H9 (cell line): ENCODE results near the gene ZSWIM5. TPM values are rescaled to one million over a fixed set of nuclear protein-coding genes. Genes with fewer than 3 reads are reported as not detected.

Experiments
- DNase-seq: peaks from one replicate; pipeline ENCODE4 v3.0.0-alpha.2; 2017
- H2AFZ ChIP-seq: one replicate; pipeline ENCODE4 v1.6.1; 2013; ENCODE audit warnings: mild to moderate bottlenecking, low read length, control low read depth, moderate library complexity
- H2AK5ac ChIP-seq: 2 replicates; pipeline ENCODE4 v1.6.1; 2013; ENCODE audit warnings: low read length, control low read depth, mixed read lengths; ENCODE audit not compliant: insufficient read length
- H2BK120ac ChIP-seq: one replicate; pipeline ENCODE4 v1.6.1; 2013; ENCODE audit warnings: low read depth, mild to moderate bottlenecking, low read length, control low read depth, inconsistent platforms; ENCODE audit not compliant: poor library complexity, severe bottlenecking
- H2BK12ac ChIP-seq: 2 replicates; pipeline ENCODE4 v1.6.1; 2013; ENCODE audit warnings: low read length, control low read depth, mixed read lengths, low read depth; ENCODE audit not compliant: insufficient read length
- H2BK15ac ChIP-seq: 2 replicates; pipeline ENCODE4 v1.6.1; 2013; ENCODE audit warnings: low read depth, low read length, control low read depth
- H2BK20ac ChIP-seq: one replicate; pipeline ENCODE4 v1.6.1; 2013; ENCODE audit warnings: low read depth, mild to moderate bottlenecking, low read length, control low read depth, inconsistent platforms; ENCODE audit not compliant: poor library complexity, severe bottlenecking
- H2BK5ac ChIP-seq: 2 replicates; pipeline ENCODE4 v1.6.1; 2013; ENCODE audit warnings: low read length, control low read depth, mixed read lengths; ENCODE audit not compliant: insufficient read length
- H3K14ac ChIP-seq: 2 replicates; pipeline ENCODE4 v1.6.1; 2013; ENCODE audit warnings: low read length, control low read depth; ENCODE audit not compliant: insufficient read depth
- H3K18ac ChIP-seq: 2 replicates; pipeline ENCODE4 v1.6.1; 2013; ENCODE audit warnings: low read depth, mild to moderate bottlenecking, mixed read lengths, low read length, control low read depth; ENCODE audit not compliant: insufficient read length
- H3K23ac ChIP-seq: 2 replicates; pipeline ENCODE4 v1.6.1; 2013; ENCODE audit warnings: low read length, control low read depth, mixed read lengths, low read depth; ENCODE audit not compliant: insufficient read length
- H3K23me2 ChIP-seq: 2 replicates; pipeline ENCODE4 v1.6.1; 2013; ENCODE audit warnings: low read depth, mild to moderate bottlenecking, mixed read lengths, low read length, control low read depth; ENCODE audit not compliant: insufficient read length, poor library complexity, severe bottlenecking
- H3K27ac ChIP-seq: 2 replicates; pipeline ENCODE4 v1.5.1; 2013; ENCODE audit warnings: low read length, control low read depth, mixed read lengths, low read depth; ENCODE audit not compliant: insufficient read length
- H3K27me3 ChIP-seq: 2 replicates; pipeline ENCODE4 v1.6.1; 2013; ENCODE audit warnings: low read length, control low read depth, inconsistent platforms; ENCODE audit not compliant: insufficient read depth
- H3K4ac ChIP-seq: 2 replicates; pipeline ENCODE4 v1.6.1; 2013; ENCODE audit warnings: low read depth, mild to moderate bottlenecking, control low read depth, inconsistent platforms, low read length, moderate library complexity
- H3K4me1 ChIP-seq: 2 replicates; pipeline ENCODE4 v1.6.1; 2013; ENCODE audit warnings: low read length, control low read depth, inconsistent platforms; ENCODE audit not compliant: insufficient read depth
- H3K4me2 ChIP-seq: 2 replicates; pipeline ENCODE4 v1.6.1; 2013; ENCODE audit warnings: low read length, control low read depth, mixed read lengths; ENCODE audit not compliant: insufficient read length, insufficient read depth
- H3K56ac ChIP-seq: 2 replicates; pipeline ENCODE4 v1.6.1; 2013; ENCODE audit warnings: low read depth, mild to moderate bottlenecking, mixed read lengths, low read length, control low read depth; ENCODE audit not compliant: insufficient read length
- H3K79me1 ChIP-seq: 2 replicates; pipeline ENCODE4 v1.6.1; 2013; ENCODE audit warnings: low read depth, mild to moderate bottlenecking, moderate library complexity, low read length, control low read depth, inconsistent platforms; ENCODE audit not compliant: insufficient read depth, poor library complexity, severe bottlenecking
- H3K79me2 ChIP-seq: 2 replicates; pipeline ENCODE4 v1.6.1; 2013; ENCODE audit warnings: low read length, control low read depth, inconsistent platforms; ENCODE audit not compliant: insufficient read depth
- H3K9ac ChIP-seq: 2 replicates; pipeline ENCODE4 v1.6.1; 2013; ENCODE audit warnings: low read length, control low read depth, mixed read lengths; ENCODE audit not compliant: insufficient read length; ENCODE audit errors: extremely low read depth
- H3K9me3 ChIP-seq: one replicate; pipeline ENCODE4 v1.6.1; 2013; ENCODE audit warnings: low read depth, low read length, inconsistent platforms; ENCODE audit not compliant: control insufficient read depth
- H3T11ph ChIP-seq: one replicate; pipeline ENCODE4 v1.6.1; 2013; ENCODE audit warnings: mild to moderate bottlenecking, low read length, control low read depth, inconsistent platforms
- H4K20me1 ChIP-seq: one replicate; pipeline ENCODE4 v1.6.1; 2013; ENCODE audit not compliant: control insufficient read depth, insufficient read length, insufficient read depth
- H4K5ac ChIP-seq: 2 replicates; pipeline ENCODE4 v1.6.1; 2013; ENCODE audit warnings: low read depth, mild to moderate bottlenecking, mixed read lengths, low read length, control low read depth; ENCODE audit not compliant: insufficient read length
- H4K8ac ChIP-seq: replicated peaks from 2 replicates; pipeline ENCODE4 v1.6.1; 2013; ENCODE audit warnings: low read length, control low read depth, mixed read lengths, low read depth; ENCODE audit not compliant: insufficient read length
- H4K91ac ChIP-seq: 2 replicates; pipeline ENCODE4 v1.6.1; 2013; ENCODE audit warnings: low read depth, mild to moderate bottlenecking, moderate library complexity, mixed read lengths, low read length, control low read depth; ENCODE audit not compliant: insufficient read length
- H3K27ac Mint-ChIP-seq, 3 experiments: 2 replicates in 2 of 3; 3 replicates in 1 of 3; pipeline ENCODE4 v1.8.0; 2020 to 2021; ENCODE audit warnings: mixed read lengths in 3 of 3, mild to moderate bottlenecking in 1 of 3, moderate library complexity in 1 of 3
- H3K27me3 Mint-ChIP-seq: 2 replicates; pipeline ENCODE4 v1.8.0; 2021; ENCODE audit warnings: low read depth, mild to moderate bottlenecking, moderate library complexity, mixed read lengths
- H3K36me3 Mint-ChIP-seq, 3 experiments: 2 replicates in 2 of 3; 3 replicates in 1 of 3; pipeline ENCODE4 v1.8.0; 2020 to 2021; ENCODE audit warnings: low read depth in 3 of 3, mixed read lengths in 3 of 3; ENCODE audit not compliant: insufficient read depth in 1 of 3
- H3K4me1 Mint-ChIP-seq, 2 experiments: 2 replicates each; pipeline ENCODE4 v1.8.0; 2020; ENCODE audit warnings: mixed read lengths in 2 of 2
- H3K4me3 Mint-ChIP-seq, 2 experiments: 2 replicates in 1 of 2; 3 replicates in 1 of 2; pipeline ENCODE4 v1.8.0; 2020 to 2021; ENCODE audit warnings: mild to moderate bottlenecking in 2 of 2, mixed read lengths in 2 of 2, moderate library complexity in 1 of 2
- H3K9me3 Mint-ChIP-seq, 2 experiments: 2 replicates in 1 of 2; 3 replicates in 1 of 2; pipeline ENCODE4 v1.8.0; 2020; ENCODE audit warnings: mild to moderate bottlenecking in 2 of 2, mixed read lengths in 2 of 2, moderate library complexity in 1 of 2
- CTCF ChIP-seq: fragments of 200-600 bp; sonication (generic); conservative IDR thresholded peaks from 3 replicates; pipeline ENCODE4 v1.8.0; 2021; ENCODE audit warnings: antibody characterized with exemption, mild to moderate bottlenecking
- WGBS: extraction: QIAGEN DNeasy Blood & Tissue Kit; methylation state at CpG from one replicate; pipeline ENCODE4 v1.1.7; 2013; ENCODE audit warnings: missing lambda C conversion rate, low lambda C conversion rate, mixed read lengths; ENCODE audit not compliant: insufficient read length; ENCODE audit errors: extremely low coverage; 5-methylcytosine and 5-hydroxymethylcytosine counted together
- total RNA-seq: library from RNA; stranded (reverse); gene quantifications from 2 replicates; pipeline ENCODE4 v1.2.1, GENCODE V29; 2021

Gene ZSWIM5
- total RNA-seq, 1 experiment from 2014 or later: 3.5 TPM

GRCh38 chr1:45171575-45171974, 34.8 kb downstream of the ZSWIM5 start:
- no peaks in the 10 kb centered on the region for H3K9me3 Mint-ChIP-seq
- Histone ChIP-seq H4K5ac (no peak overlapping the region), H2BK15ac (no peak overlapping the region), H2BK20ac (no peak overlapping the region), H3K56ac (no peak overlapping the region), H3K27me3 (no peaks in the 10 kb centered on the region), H2BK120ac (no peak overlapping the region), H3K14ac (no peak overlapping the region), H4K20me1 (no peaks in the 10 kb centered on the region), H3T11ph (no peak overlapping the region), H4K91ac (no peak overlapping the region), H2BK5ac (no peak overlapping the region), H3K4ac (no peak overlapping the region), H2BK12ac (no peak overlapping the region), H3K4me2 (no peak overlapping the region), H3K79me2 (no peaks in the 10 kb centered on the region), H3K9ac (no peak overlapping the region), H3K9me3 (no peaks in the 10 kb centered on the region), H3K79me1 (no peaks in the 10 kb centered on the region), H3K27ac (no peak overlapping the region), H2AK5ac (no peak overlapping the region), H3K23me2 (no peaks in the 10 kb centered on the region), H3K4me1 (no peaks in the 10 kb centered on the region; the same call in 1 of the 2 replicates), H4K8ac (no peak overlapping the region), H3K18ac (no peak overlapping the region), H3K23ac (no peak overlapping the region), H2AFZ (no peak overlapping the region)
- WGBS: 100% methylated on average over 1 of the region's 1 CpG
- no peak overlapping the region for H3K27ac Mint-ChIP-seq
- no peak for TF ChIP-seq CTCF
- no peaks in the 10 kb centered on the region; a peak in 1 of 7 replicates for H3K36me3 Mint-ChIP-seq
- DNase-seq: no peak
- H3K4me1 Mint-ChIP-seq: peaks cover 0 to 3% of the 10 kb centered on the region in 2 experiments; a peak in 1 of 4 replicates
- H3K4me3 Mint-ChIP-seq: no peak overlapping the region
- no peaks in the 10 kb centered on the region for H3K27me3 Mint-ChIP-seq
